CD8-positive, alpha-beta memory T cell (primary cell): ENCODE data around the gene SLC13A1. TPM values are rescaled to one million over a fixed set of nuclear protein-coding genes. Genes with fewer than 3 reads are reported as not detected.

Source experiments
- CTCF ChIA-PET: fragments of 350-600 bp; sonication (Branson Sonifier 250); formaldehyde crosslinking; loops from one replicate; lab custom pipeline; 2021; ENCODE audit warnings: antibody characterized with exemption; lab: Charles Lee
- POLR2A ChIA-PET: fragments of 350-600 bp; sonication (Branson Sonifier 250); formaldehyde crosslinking; loops from one replicate; lab custom pipeline; 2021; ENCODE audit warnings: antibody characterized with exemption; lab: Charles Lee
- DNase-seq, 5 donors: peaks; one replicate each; pipeline versions ENCODE4 v3.0.0 to v3.0.0-alpha.2; 2020 to 2022; ENCODE audit warnings: mixed read lengths in 1 of 5
- H3K27ac ChIP-seq: one replicate; pipeline ENCODE4 v1.7.0; 2013; ENCODE audit warnings: low read depth, mild to moderate bottlenecking, low read length, moderate library complexity
- H3K27me3 ChIP-seq: 2 replicates; pipeline ENCODE4 v1.7.0; 2013; ENCODE audit warnings: low read length, mild to moderate bottlenecking; ENCODE audit not compliant: insufficient read depth, poor library complexity, severe bottlenecking
- H3K36me3 ChIP-seq: 2 replicates; pipeline ENCODE4 v1.7.0; 2013; ENCODE audit warnings: mild to moderate bottlenecking, low read length, moderate library complexity; ENCODE audit not compliant: insufficient read depth
- H3K4me1 ChIP-seq: 2 replicates; pipeline ENCODE4 v1.7.0; 2013; ENCODE audit warnings: mild to moderate bottlenecking, low read length, moderate library complexity; ENCODE audit not compliant: insufficient read depth
- H3K4me3 ChIP-seq: 2 replicates; pipeline ENCODE4 v1.7.0; 2013; ENCODE audit warnings: mild to moderate bottlenecking, low read length
- H3K9me3 ChIP-seq: 2 replicates; pipeline ENCODE4 v1.7.0; 2013; ENCODE audit warnings: mild to moderate bottlenecking, low read length
- H3K27ac Mint-ChIP-seq, 8 donors: one replicate each; pipeline ENCODE4 v1.8.0; 2020 to 2021; ENCODE audit warnings: mixed read lengths in 8 of 8, mild to moderate bottlenecking in 6 of 8, inconsistent platforms in 3 of 8, moderate library complexity in 3 of 8
- H3K27me3 Mint-ChIP-seq, 2 donors: one replicate each; pipeline ENCODE4 v1.8.0; 2020 to 2021; ENCODE audit warnings: mixed read lengths in 2 of 2, mild to moderate bottlenecking in 1 of 2, moderate library complexity in 1 of 2
- H3K36me3 Mint-ChIP-seq, 3 donors: one replicate each; pipeline ENCODE4 v1.8.0; 2020 to 2021; ENCODE audit warnings: mixed read lengths in 3 of 3, inconsistent platforms in 1 of 3, mild to moderate bottlenecking in 1 of 3
- H3K4me1 Mint-ChIP-seq, 3 donors: one replicate each; pipeline ENCODE4 v1.8.0; 2020 to 2021; ENCODE audit warnings: mixed read lengths in 3 of 3, inconsistent platforms in 1 of 3, mild to moderate bottlenecking in 1 of 3
- H3K4me3 Mint-ChIP-seq, 7 donors: one replicate each; pipeline ENCODE4 v1.8.0; 2020 to 2021; ENCODE audit warnings: mixed read lengths in 7 of 7, mild to moderate bottlenecking in 6 of 7, moderate library complexity in 4 of 7, inconsistent platforms in 2 of 7
- H3K9me3 Mint-ChIP-seq, 5 donors: one replicate each; pipeline ENCODE4 v1.8.0; 2020 to 2022; ENCODE audit warnings: mixed read lengths in 5 of 5, mild to moderate bottlenecking in 3 of 5, moderate library complexity in 2 of 5, inconsistent platforms in 1 of 5
- polyA plus RNA-seq: library from polyadenylated mRNA; unstranded; fragments of 300-500 nt; fragmentation: Illumina TruSeq; gene quantifications from one replicate; pipeline ENCODE4 v1.2.3, GENCODE V29; 2021
- total RNA-seq, 2 experiments: library from RNA; stranded (reverse); gene quantifications; one replicate each; pipeline ENCODE4 v1.2.3, GENCODE V29; 2021

SLC13A1 gene
- total and polyA plus RNA-seq, 3 experiments from 2014 or later, result not detected

DNA sequence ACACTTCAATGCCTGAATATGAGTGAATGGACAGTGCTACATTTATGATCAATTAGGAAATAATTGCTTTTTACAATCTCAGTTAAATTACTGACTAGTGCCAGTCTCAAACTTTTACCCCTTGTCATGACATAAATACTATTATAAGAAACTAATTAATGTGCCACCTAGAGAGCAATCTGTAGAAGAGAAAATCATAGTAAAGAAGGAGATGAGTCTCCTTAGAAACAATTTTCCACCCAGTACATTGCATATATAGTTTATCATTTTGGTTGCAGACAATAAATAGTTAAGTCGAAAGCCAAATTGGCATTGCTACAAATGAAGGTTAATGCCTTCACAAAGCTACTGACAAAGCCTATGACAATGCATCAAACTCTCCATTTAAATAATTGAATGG is 68.6 kb downstream of the SLC13A1 start:
- Histone ChIP-seq H3K4me3 (no peak overlapping the region), H3K36me3 (no peaks in the 10 kb centered on the region), H3K4me1 (no peaks in the 10 kb centered on the region), H3K9me3 (no peaks in the 10 kb centered on the region), H3K27me3 (no peaks in the 10 kb centered on the region), H3K27ac (no peak overlapping the region)
- ChIA-PET POLR2A (no interaction called here), CTCF (no interaction called here)
- Mint-ChIP-seq H3K9me3 (peaks cover 2 to 12% (median 7%) of the 10 kb centered on the region in 5 donors), H3K4me3 (no peak overlapping the region), H3K36me3 (no peaks in the 10 kb centered on the region), H3K4me1 (no peaks in the 10 kb centered on the region), H3K27ac (no peak overlapping the region), H3K27me3 (no peaks in the 10 kb centered on the region)
- no peak for DNase-seq

DNA sequence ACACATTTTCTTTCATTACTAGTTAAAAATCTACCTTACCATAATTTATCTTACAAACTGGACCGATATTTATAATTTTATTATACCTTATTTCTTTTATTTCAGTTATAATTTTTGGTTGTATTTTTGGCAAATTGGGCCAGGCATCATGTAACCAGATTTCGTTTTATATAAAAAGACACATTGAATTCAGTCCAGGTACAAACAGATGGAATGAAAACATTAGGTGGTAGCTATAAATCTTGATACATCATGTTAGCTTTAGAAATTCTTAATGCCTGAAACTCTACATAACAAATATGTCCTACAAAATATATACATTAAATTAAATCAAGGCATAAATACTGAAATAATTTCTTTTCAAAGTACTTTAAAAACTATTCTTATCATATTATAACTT is 73.1 kb downstream of the SLC13A1 start:
- Mint-ChIP-seq H3K27ac (no peak overlapping the region), H3K4me1 (no peaks in the 10 kb centered on the region), H3K4me3 (no peak overlapping the region), H3K9me3 (peaks cover 3 to 11% (median 5%) of the 10 kb centered on the region in 5 donors), H3K36me3 (no peaks in the 10 kb centered on the region), H3K27me3 (no peaks in the 10 kb centered on the region)
- POLR2A ChIA-PET, result no interaction called here
- CTCF ChIA-PET, result no interaction called here
- no peaks in the 10 kb centered on the region for H3K4me1 ChIP-seq
- H3K4me3 ChIP-seq, result no peak overlapping the region
- no peaks in the 10 kb centered on the region for H3K36me3 ChIP-seq
- no peak overlapping the region for H3K27ac ChIP-seq
- DNase-seq, result no peak
- no peaks in the 10 kb centered on the region for H3K27me3 ChIP-seq
- no peaks in the 10 kb centered on the region for H3K9me3 ChIP-seq

DNA sequence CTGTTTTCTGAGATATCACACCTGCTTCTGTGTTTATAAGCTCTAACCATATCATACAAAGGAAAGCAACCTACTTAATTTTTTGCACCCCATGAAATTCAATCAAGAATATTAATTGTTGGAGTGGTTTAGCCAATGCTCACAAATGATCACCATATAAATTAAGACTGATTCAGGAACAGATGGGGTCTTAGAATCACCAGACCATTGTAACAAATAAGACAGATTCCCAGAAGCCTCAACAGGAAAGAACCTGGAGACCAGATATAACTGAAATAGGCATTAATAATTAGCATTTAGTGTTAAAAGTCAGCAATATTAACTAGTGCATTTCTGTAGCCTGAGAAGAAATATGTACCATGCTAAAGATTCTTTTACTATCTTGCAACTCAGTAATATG is 73.6 kb downstream of the SLC13A1 start:
- Mint-ChIP-seq H3K27me3 (no peaks in the 10 kb centered on the region), H3K27ac (no peak overlapping the region), H3K9me3 (peaks cover 3 to 16% (median 5%) of the 10 kb centered on the region in 5 donors), H3K4me3 (no peak overlapping the region), H3K4me1 (no peaks in the 10 kb centered on the region), H3K36me3 (no peaks in the 10 kb centered on the region)
- no peak overlapping the region for H3K4me3 ChIP-seq
- no peaks in the 10 kb centered on the region for H3K9me3 ChIP-seq
- DNase-seq, result no peak
- H3K36me3 ChIP-seq, result no peaks in the 10 kb centered on the region
- ChIA-PET CTCF (no interaction called here), POLR2A (no interaction called here)
- no peaks in the 10 kb centered on the region for H3K4me1 ChIP-seq
- H3K27me3 ChIP-seq, result no peaks in the 10 kb centered on the region
- H3K27ac ChIP-seq, result no peak overlapping the region

DNA sequence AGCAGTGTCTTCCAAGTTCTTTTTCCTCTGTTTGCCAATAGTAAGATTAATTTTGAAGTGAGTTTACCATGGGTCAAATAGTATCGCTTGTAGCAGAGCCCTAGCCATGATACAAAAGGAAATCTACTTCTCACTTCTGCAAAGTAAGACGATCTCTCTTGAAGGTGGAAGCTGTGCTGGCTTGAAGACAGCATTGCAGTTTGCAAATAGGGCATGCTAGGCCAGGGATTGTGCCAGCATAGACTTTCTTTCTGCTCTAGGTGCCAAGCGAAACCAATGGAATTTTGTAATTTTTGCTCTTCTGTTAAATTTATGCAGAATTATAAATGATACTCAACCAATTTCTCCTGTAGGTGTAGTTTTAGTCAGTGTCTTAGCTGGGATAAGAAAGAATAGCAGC is 74.5 kb downstream of the SLC13A1 start:
- Histone ChIP-seq H3K9me3 (no peaks in the 10 kb centered on the region), H3K4me3 (no peak overlapping the region), H3K4me1 (no peaks in the 10 kb centered on the region), H3K27ac (no peak overlapping the region), H3K36me3 (no peaks in the 10 kb centered on the region), H3K27me3 (no peaks in the 10 kb centered on the region)
- Mint-ChIP-seq H3K27me3 (no peaks in the 10 kb centered on the region), H3K4me3 (no peak overlapping the region), H3K4me1 (no peaks in the 10 kb centered on the region), H3K27ac (no peak overlapping the region), H3K36me3 (no peaks in the 10 kb centered on the region), H3K9me3 (peaks cover 2 to 21% (median 4%) of the 10 kb centered on the region in 5 donors)
- POLR2A ChIA-PET, result no interaction called here
- no peak for DNase-seq
- CTCF ChIA-PET, result no interaction called here

DNA sequence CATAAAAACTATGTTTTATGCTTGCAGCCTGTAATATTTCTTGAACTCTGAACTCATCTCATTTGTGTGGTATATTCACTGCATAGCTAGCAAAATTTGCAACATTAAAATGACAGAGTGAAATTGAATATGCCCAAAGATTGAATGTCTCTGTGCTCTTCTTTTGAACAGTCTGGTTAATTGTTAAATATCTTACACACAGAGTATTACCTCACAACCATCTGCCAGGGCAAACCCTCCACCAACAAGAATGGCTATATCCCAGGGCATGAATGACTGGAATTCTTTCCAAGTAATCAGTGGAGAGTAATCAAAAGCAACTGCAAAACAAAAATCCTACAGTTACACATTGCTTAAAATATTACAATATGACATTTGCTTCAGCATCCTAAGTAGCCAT is 76.9 kb downstream of the SLC13A1 start:
- H3K4me3 ChIP-seq, result no peak overlapping the region
- CTCF ChIA-PET, result no interaction called here
- Mint-ChIP-seq H3K27ac (no peak overlapping the region), H3K36me3 (no peaks in the 10 kb centered on the region), H3K4me1 (no peaks in the 10 kb centered on the region), H3K9me3 (peaks cover 0 to 21% (median 2%) of the 10 kb centered on the region in 5 donors), H3K4me3 (no peak overlapping the region), H3K27me3 (no peaks in the 10 kb centered on the region)
- H3K4me1 ChIP-seq, result no peaks in the 10 kb centered on the region
- no peaks in the 10 kb centered on the region for H3K27me3 ChIP-seq
- no peak for DNase-seq
- no peaks in the 10 kb centered on the region for H3K9me3 ChIP-seq
- no peaks in the 10 kb centered on the region for H3K36me3 ChIP-seq
- POLR2A ChIA-PET, result no interaction called here
- no peak overlapping the region for H3K27ac ChIP-seq

DNA sequence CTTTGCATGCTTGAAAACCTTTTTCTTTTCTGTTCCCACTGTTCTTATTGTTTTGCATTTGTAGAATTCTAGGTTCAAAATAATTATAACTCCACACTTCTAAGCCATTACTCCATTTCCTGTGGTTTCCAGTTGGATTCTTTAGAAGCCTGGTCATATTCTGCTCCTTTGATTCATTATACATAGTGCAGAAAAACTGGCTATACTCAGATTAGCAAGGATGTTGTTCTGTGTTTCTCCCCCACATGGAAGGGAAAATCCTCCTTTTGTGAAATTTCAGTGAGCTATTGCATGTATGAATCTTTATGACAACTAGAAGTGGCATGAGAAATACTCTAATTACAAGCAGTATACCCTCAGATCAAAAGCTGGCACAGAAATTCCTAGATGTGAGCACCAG is 79.5 kb downstream of the SLC13A1 start:
- Histone ChIP-seq H3K27ac (no peak overlapping the region), H3K4me1 (no peaks in the 10 kb centered on the region), H3K36me3 (no peaks in the 10 kb centered on the region), H3K9me3 (no peaks in the 10 kb centered on the region), H3K27me3 (no peaks in the 10 kb centered on the region), H3K4me3 (no peak overlapping the region)
- Mint-ChIP-seq H3K4me3 (no peak overlapping the region), H3K9me3 (peaks cover 0 to 21% (median 1%) of the 10 kb centered on the region in 5 donors), H3K27me3 (no peaks in the 10 kb centered on the region), H3K36me3 (no peaks in the 10 kb centered on the region), H3K27ac (no peak overlapping the region), H3K4me1 (no peaks in the 10 kb centered on the region)
- POLR2A ChIA-PET, result no interaction called here
- CTCF ChIA-PET, result no interaction called here
- no peak for DNase-seq

DNA sequence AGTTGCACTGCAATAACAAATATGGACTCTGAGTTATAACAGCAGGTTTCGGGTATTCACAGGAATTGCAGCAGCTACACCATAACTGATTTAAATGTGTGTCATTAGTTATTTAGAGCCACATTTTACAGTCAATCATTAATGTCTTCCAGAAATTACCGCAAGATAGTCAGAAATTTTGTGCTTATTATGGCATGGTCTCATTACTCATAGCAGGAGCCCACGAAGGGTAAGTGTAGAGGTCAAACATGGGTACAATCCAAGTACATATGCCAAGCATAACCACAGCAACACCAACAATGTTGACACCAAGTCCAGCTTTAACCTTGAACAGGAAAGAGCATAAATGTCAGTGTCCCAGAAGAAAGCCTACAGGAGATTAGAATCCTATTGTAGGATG is 84.4 kb downstream of the SLC13A1 start:
- H3K27me3 ChIP-seq, result no peaks in the 10 kb centered on the region
- Mint-ChIP-seq H3K4me3 (no peak overlapping the region), H3K27me3 (no peaks in the 10 kb centered on the region), H3K9me3 (peaks cover 0 to 7% (median 5%) of the 10 kb centered on the region in 5 donors), H3K4me1 (no peaks in the 10 kb centered on the region), H3K27ac (no peak overlapping the region), H3K36me3 (no peaks in the 10 kb centered on the region)
- H3K27ac ChIP-seq, result no peak overlapping the region
- ChIA-PET CTCF (no interaction called here), POLR2A (no interaction called here)
- H3K4me1 ChIP-seq, result no peaks in the 10 kb centered on the region
- H3K36me3 ChIP-seq, result no peaks in the 10 kb centered on the region
- DNase-seq, result no peak
- no peaks in the 10 kb centered on the region for H3K9me3 ChIP-seq
- H3K4me3 ChIP-seq, result no peak overlapping the region

DNA sequence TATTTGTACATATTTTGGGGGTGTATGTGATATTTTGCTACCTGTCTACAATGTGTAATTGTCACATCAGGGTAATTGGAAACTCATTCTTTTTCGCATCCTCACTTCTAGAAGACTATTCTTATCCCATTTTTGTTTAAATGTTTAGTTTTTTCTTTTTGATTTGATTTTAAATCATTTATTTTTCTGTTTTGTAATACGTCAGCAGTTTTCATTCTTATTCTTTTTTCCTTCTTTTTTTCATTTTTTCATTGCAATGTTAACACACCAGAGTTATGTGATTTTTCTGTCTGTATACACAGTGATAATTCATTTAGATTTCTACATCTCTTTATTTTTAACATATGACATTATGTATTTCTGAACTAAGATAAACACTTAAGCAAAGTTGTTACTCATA is 85.5 kb downstream of the SLC13A1 start:
- DNase-seq, result no peak

DNA sequence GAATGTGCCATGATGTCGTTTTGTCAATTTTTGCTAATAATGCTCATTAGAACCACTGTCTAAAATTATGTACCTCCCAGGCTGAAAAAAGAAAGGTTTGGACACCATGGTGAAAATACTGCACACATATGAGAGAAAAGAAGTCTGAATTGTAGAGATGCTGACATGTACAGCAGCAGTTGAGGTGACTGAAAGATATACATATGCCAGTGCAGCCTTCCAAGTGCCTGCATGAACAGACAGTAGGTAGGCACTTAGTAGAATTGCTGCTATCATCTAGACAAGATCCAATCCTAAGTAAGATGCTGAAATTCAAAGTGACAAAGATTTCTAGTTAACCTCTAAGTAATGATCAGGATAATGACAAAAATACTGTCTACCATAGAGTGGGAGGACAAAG is 86.9 kb downstream of the SLC13A1 start:
- H3K36me3 ChIP-seq, result no peaks in the 10 kb centered on the region
- no peak for DNase-seq
- H3K27me3 Mint-ChIP-seq, result no peaks in the 10 kb centered on the region
- H3K9me3 ChIP-seq, result no peaks in the 10 kb centered on the region
- H3K4me3 ChIP-seq, result no peak overlapping the region
- POLR2A ChIA-PET, result no interaction called here
- CTCF ChIA-PET, result no interaction called here
- H3K36me3 Mint-ChIP-seq, result no peaks in the 10 kb centered on the region
- no peaks in the 10 kb centered on the region for H3K27me3 ChIP-seq
- H3K4me1 ChIP-seq, result no peaks in the 10 kb centered on the region
- H3K4me1 Mint-ChIP-seq, result no peaks in the 10 kb centered on the region
- H3K9me3 Mint-ChIP-seq, result peaks cover 4 to 13% (median 10%) of the 10 kb centered on the region in 5 donors
- no peak overlapping the region for H3K4me3 Mint-ChIP-seq
- H3K27ac ChIP-seq, result no peak overlapping the region
- no peak overlapping the region for H3K27ac Mint-ChIP-seq

More for the DNA sequence above, 85.5 kb downstream of the SLC13A1 start:
- no peaks in the 10 kb centered on the region for H3K9me3 ChIP-seq
- ChIA-PET CTCF (no interaction called here), POLR2A (no interaction called here)
- H3K27me3 Mint-ChIP-seq, result no peaks in the 10 kb centered on the region
- H3K36me3 Mint-ChIP-seq, result no peaks in the 10 kb centered on the region
- no peak overlapping the region for H3K4me3 Mint-ChIP-seq
- H3K27ac Mint-ChIP-seq, result no peak overlapping the region
- H3K4me3 ChIP-seq, result no peak overlapping the region
- H3K4me1 Mint-ChIP-seq, result no peaks in the 10 kb centered on the region
- no peaks in the 10 kb centered on the region for H3K27me3 ChIP-seq
- H3K9me3 Mint-ChIP-seq, result peaks cover 0 to 10% (median 5%) of the 10 kb centered on the region in 5 donors
- no peaks in the 10 kb centered on the region for H3K4me1 ChIP-seq
- H3K36me3 ChIP-seq, result no peaks in the 10 kb centered on the region
- no peak overlapping the region for H3K27ac ChIP-seq
